ENCODE measurements around the gene BNC2. TPM values are rescaled to one million over a fixed set of nuclear protein-coding genes. Genes with fewer than 3 reads are reported as not detected.

The BNC2 gene
- total RNA-seq, 2 donors from 2014 or later: 1.0 to 5.5 TPM

- H3K9me3 Mint-ChIP-seq: no peaks in the 10 kb centered on the region
- no peaks in the 10 kb centered on the region for H3K36me3 Mint-ChIP-seq
- H3K27me3 Mint-ChIP-seq: no peaks in the 10 kb centered on the region
- no peak overlapping the region for H3K4me3 Mint-ChIP-seq
- no peak overlapping the region for H3K27ac Mint-ChIP-seq
- H3K4me1 Mint-ChIP-seq (ENCODE audit: low read depth in 2 of 2): peaks cover 0 to 15% of the 10 kb centered on the region in 2 donors
- ATAC-seq: no peak
- no peak for DNase-seq (ENCODE audit: low spot score)
Measured at GRCh38 chr9:16693616-16694015, 176.9 kb downstream of the BNC2 start.

GRCh38 chr9:16690628-16691027 lies 179.8 kb downstream of the BNC2 start:
- H3K27me3 Mint-ChIP-seq: no peaks in the 10 kb centered on the region
- ATAC-seq (no peak), DNase-seq (ENCODE audit: low spot score) (no peak)
- H3K9me3 Mint-ChIP-seq: no peaks in the 10 kb centered on the region
- H3K36me3 Mint-ChIP-seq: no peaks in the 10 kb centered on the region
- peak overlapping the region in 1 of 2 donors; percentile 26 for H3K27ac Mint-ChIP-seq
- H3K4me1 Mint-ChIP-seq (ENCODE audit: low read depth in 2 of 2): peaks cover 8 to 20% of the 10 kb centered on the region in 2 donors
- H3K4me3 Mint-ChIP-seq: no peak overlapping the region

- H3K27ac Mint-ChIP-seq: peak overlapping the region in 1 of 2 donors; percentile 26
- H3K27me3 Mint-ChIP-seq: no peaks in the 10 kb centered on the region
- ATAC-seq: no peak
Measured at GRCh38 chr9:16690205-16690604, 180.3 kb downstream of the BNC2 start.

GRCh38 chr9:16689351-16689938 lies 181.0 kb downstream of the BNC2 start:
- no peak for ATAC-seq
- Mint-ChIP-seq H3K9me3 (no peaks in the 10 kb centered on the region), H3K27me3 (no peaks in the 10 kb centered on the region), H3K4me1 (ENCODE audit: low read depth in 2 of 2) (peaks cover 8 to 18% of the 10 kb centered on the region in 2 donors), H3K4me3 (no peak overlapping the region), H3K36me3 (no peaks in the 10 kb centered on the region), H3K27ac (no peak overlapping the region)
- no peak for DNase-seq (ENCODE audit: low spot score)

More at GRCh38 chr9:16690205-16690604, 180.3 kb downstream of the BNC2 start:
- peaks cover 8 to 18% of the 10 kb centered on the region in 2 donors for H3K4me1 Mint-ChIP-seq (ENCODE audit: low read depth in 2 of 2)
- H3K4me3 Mint-ChIP-seq: no peak overlapping the region
- H3K36me3 Mint-ChIP-seq: no peaks in the 10 kb centered on the region
- no peak for DNase-seq (ENCODE audit: low spot score)
- no peaks in the 10 kb centered on the region for H3K9me3 Mint-ChIP-seq

- Mint-ChIP-seq H3K27ac (no peak overlapping the region), H3K27me3 (no peaks in the 10 kb centered on the region), H3K9me3 (no peaks in the 10 kb centered on the region), H3K4me1 (ENCODE audit: low read depth in 2 of 2) (peaks cover 8 to 22% of the 10 kb centered on the region in 2 donors), H3K36me3 (no peaks in the 10 kb centered on the region), H3K4me3 (no peak overlapping the region)
- DNase-seq (ENCODE audit: low spot score) (no peak), ATAC-seq (no peak)
Measured at GRCh38 chr9:16688814-16689213, 181.7 kb downstream of the BNC2 start.

- Mint-ChIP-seq H3K9me3 (no peaks in the 10 kb centered on the region), H3K4me1 (ENCODE audit: low read depth in 2 of 2) (peaks cover 8 to 22% of the 10 kb centered on the region in 2 donors)
Measured at GRCh38 chr9:16687678-16688369, 182.6 kb downstream of the BNC2 start.

GRCh38 chr9:16683326-16683725 lies 187.1 kb downstream of the BNC2 start:
- Mint-ChIP-seq H3K27me3 (no peaks in the 10 kb centered on the region), H3K9me3 (no peaks in the 10 kb centered on the region), H3K36me3 (no peaks in the 10 kb centered on the region), H3K27ac (no peak overlapping the region), H3K4me3 (no peak overlapping the region), H3K4me1 (ENCODE audit: low read depth in 2 of 2) (peaks cover 14 to 26% of the 10 kb centered on the region in 2 donors)
- DNase-seq (ENCODE audit: low spot score): no peak
- no peak for ATAC-seq

More at GRCh38 chr9:16687678-16688369, 182.6 kb downstream of the BNC2 start:
- H3K36me3 Mint-ChIP-seq: no peaks in the 10 kb centered on the region
- peak overlapping the region in 1 of 2 donors; percentile 1 for H3K27ac Mint-ChIP-seq
- no peak for DNase-seq (ENCODE audit: low spot score)
- no peak overlapping the region for H3K4me3 Mint-ChIP-seq
- H3K27me3 Mint-ChIP-seq: no peaks in the 10 kb centered on the region
- no peak for ATAC-seq

- H3K9me3 Mint-ChIP-seq: no peaks in the 10 kb centered on the region
- H3K4me1 Mint-ChIP-seq (ENCODE audit: low read depth in 2 of 2): peaks cover 7 to 31% of the 10 kb centered on the region in 2 donors
- no peaks in the 10 kb centered on the region for H3K27me3 Mint-ChIP-seq
- H3K4me3 Mint-ChIP-seq: no peak overlapping the region
- no peak for DNase-seq (ENCODE audit: low spot score)
- no peaks in the 10 kb centered on the region for H3K36me3 Mint-ChIP-seq
- no peak for ATAC-seq
- no peak overlapping the region for H3K27ac Mint-ChIP-seq
Measured at GRCh38 chr9:16682273-16682672, 188.2 kb downstream of the BNC2 start.

- no peak for DNase-seq (ENCODE audit: low spot score)
- no peak overlapping the region for H3K27ac Mint-ChIP-seq
- no peaks in the 10 kb centered on the region for H3K9me3 Mint-ChIP-seq
- ATAC-seq: no peak
- no peaks in the 10 kb centered on the region for H3K27me3 Mint-ChIP-seq
- H3K4me1 Mint-ChIP-seq (ENCODE audit: low read depth in 2 of 2): peaks cover 7 to 31% of the 10 kb centered on the region in 2 donors
- no peak overlapping the region for H3K4me3 Mint-ChIP-seq
- H3K36me3 Mint-ChIP-seq: no peaks in the 10 kb centered on the region
Measured at GRCh38 chr9:16681652-16681987, 188.8 kb downstream of the BNC2 start.

GRCh38 chr9:16680975-16681651 lies 189.4 kb downstream of the BNC2 start:
- Mint-ChIP-seq H3K4me1 (ENCODE audit: low read depth in 2 of 2) (peaks cover 7 to 28% of the 10 kb centered on the region in 2 donors), H3K27me3 (no peaks in the 10 kb centered on the region), H3K9me3 (no peaks in the 10 kb centered on the region), H3K36me3 (no peaks in the 10 kb centered on the region), H3K4me3 (no peak overlapping the region), H3K27ac (no peak overlapping the region)
- no peak for ATAC-seq
- no peak for DNase-seq (ENCODE audit: low spot score)

- Mint-ChIP-seq H3K9me3 (no peaks in the 10 kb centered on the region), H3K36me3 (no peaks in the 10 kb centered on the region), H3K4me3 (no peak overlapping the region), H3K27me3 (no peaks in the 10 kb centered on the region), H3K4me1 (ENCODE audit: low read depth in 2 of 2) (peaks cover 7 to 28% of the 10 kb centered on the region in 2 donors), H3K27ac (no peak overlapping the region)
- no peak for DNase-seq (ENCODE audit: low spot score)
- ATAC-seq: no peak
Measured at GRCh38 chr9:16680541-16680940, 189.9 kb downstream of the BNC2 start.

- H3K4me3 Mint-ChIP-seq: no peak overlapping the region
- H3K27ac Mint-ChIP-seq: peak overlapping the region in 1 of 2 donors; percentile 40
- peaks cover 7 to 27% of the 10 kb centered on the region in 2 donors for H3K4me1 Mint-ChIP-seq (ENCODE audit: low read depth in 2 of 2)
- H3K36me3 Mint-ChIP-seq: no peaks in the 10 kb centered on the region
- DNase-seq (ENCODE audit: low spot score) (peak; percentile 62), ATAC-seq (peak; percentile 66 to 72)
- no peaks in the 10 kb centered on the region for H3K9me3 Mint-ChIP-seq
- no peaks in the 10 kb centered on the region for H3K27me3 Mint-ChIP-seq
Measured at GRCh38 chr9:16679327-16679821, 191.1 kb downstream of the BNC2 start.

- H3K27me3 Mint-ChIP-seq: no peaks in the 10 kb centered on the region
- no peak overlapping the region for H3K4me3 Mint-ChIP-seq
- H3K27ac Mint-ChIP-seq: no peak overlapping the region
- no peaks in the 10 kb centered on the region for H3K9me3 Mint-ChIP-seq
- no peaks in the 10 kb centered on the region for H3K36me3 Mint-ChIP-seq
- H3K4me1 Mint-ChIP-seq (ENCODE audit: low read depth in 2 of 2): peaks cover 7 to 25% of the 10 kb centered on the region in 2 donors
- ATAC-seq (no peak), DNase-seq (ENCODE audit: low spot score) (no peak)
Measured at GRCh38 chr9:16676519-16676918, 194.0 kb downstream of the BNC2 start.

GRCh38 chr9:16675131-16675530 lies 195.3 kb downstream of the BNC2 start:
- H3K4me1 Mint-ChIP-seq (ENCODE audit: low read depth in 2 of 2): peaks cover 7 to 29% of the 10 kb centered on the region in 2 donors
- no peaks in the 10 kb centered on the region for H3K9me3 Mint-ChIP-seq
- ATAC-seq (no peak), DNase-seq (ENCODE audit: low spot score) (no peak)
- no peaks in the 10 kb centered on the region for H3K27me3 Mint-ChIP-seq
- H3K4me3 Mint-ChIP-seq: no peak overlapping the region
- H3K36me3 Mint-ChIP-seq: no peaks in the 10 kb centered on the region
- no peak overlapping the region for H3K27ac Mint-ChIP-seq

Data from natural killer cell treated with Interleukin-12 subunit alpha and Interleukin-12 subunit beta and Interleukin-15 and Interleukin-18, amount 100 ng/mL, for 72 hours (primary cell).